ENCODE measurements around the gene PLA2G5.

Gene PLA2G5

GRCh38 chr1:20093303-20093702, 23.3 kb downstream of the PLA2G5 start:
- DNase-seq = no peak

- no peak for DNase-seq
Observed at GRCh38 chr1:20093940-20094391, 24.0 kb downstream of the PLA2G5 start.

GRCh38 chr1:20095564-20096434, 25.8 kb downstream of the PLA2G5 start:
- no peak for DNase-seq

GRCh38 chr1:20096840-20097447, 26.9 kb downstream of the PLA2G5 start:
- DNase-seq = no peak

GRCh38 chr1:20099533-20099932, 29.5 kb downstream of the PLA2G5 start:
- no peak for DNase-seq

- no peak for DNase-seq
Observed at GRCh38 chr1:20100632-20101355, 30.8 kb downstream of the PLA2G5 start.

- DNase-seq = no peak
Observed at GRCh38 chr1:20102875-20103274, 32.9 kb downstream of the PLA2G5 start.

GRCh38 chr1:20105856-20106255, 35.9 kb downstream of the PLA2G5 start:
- DNase-seq = no peak

GRCh38 chr1:20107351-20107750, 37.4 kb downstream of the PLA2G5 start:
- no peak for DNase-seq

- no peak for DNase-seq
Observed at GRCh38 chr1:20107796-20108195, 37.8 kb downstream of the PLA2G5 start.

- no peak for DNase-seq
Observed at GRCh38 chr1:20108366-20109123, 38.6 kb downstream of the PLA2G5 start.

- DNase-seq = no peak
Observed at GRCh38 chr1:20109223-20109856, 39.3 kb downstream of the PLA2G5 start.

GRCh38 chr1:20110679-20111078, 40.7 kb downstream of the PLA2G5 start:
- no peak for DNase-seq

GRCh38 chr1:20111452-20111851, 41.5 kb downstream of the PLA2G5 start:
- no peak for DNase-seq

- DNase-seq = no peak
Observed at GRCh38 chr1:20112279-20113000, 42.4 kb downstream of the PLA2G5 start.

GRCh38 chr1:20114021-20114648, 44.1 kb downstream of the PLA2G5 start:
- DNase-seq = no peak

- no peak for DNase-seq
Observed at GRCh38 chr1:20115479-20115878, 45.5 kb downstream of the PLA2G5 start.

- no peak for DNase-seq
Observed at GRCh38 chr1:20115916-20116315, 45.9 kb downstream of the PLA2G5 start.

- no peak for DNase-seq
Observed at GRCh38 chr1:20117236-20117635, 47.2 kb downstream of the PLA2G5 start.

- DNase-seq = no peak
Observed at GRCh38 chr1:20119347-20119746, 49.4 kb downstream of the PLA2G5 start, which contains the start of gene PLA2G2D. TSS of gene PLA2G2D (minus strand) at chr1:20119536. CDS start at chr1:20119498, 38 bp downstream.

GRCh38 chr1:20120796-20121195, 50.8 kb downstream of the PLA2G5 start:
- DNase-seq = no peak

All from NCI-H1417 treated with DMSO at 0.1 percent for 48 hours (cell line).